ENCODE measurements around the gene CDKL2. TPM values are rescaled to one million over a fixed set of nuclear protein-coding genes. Genes with fewer than 3 reads are reported as not detected.
"Not testable (repeated sequence)": the region's sequence is repeated elsewhere in the genome, so short reads cannot be mapped to it uniquely, and the experiment has no call there.

The CDKL2 gene
- total RNA-seq, 1 donor from 2014 or later: not detected

DNA sequence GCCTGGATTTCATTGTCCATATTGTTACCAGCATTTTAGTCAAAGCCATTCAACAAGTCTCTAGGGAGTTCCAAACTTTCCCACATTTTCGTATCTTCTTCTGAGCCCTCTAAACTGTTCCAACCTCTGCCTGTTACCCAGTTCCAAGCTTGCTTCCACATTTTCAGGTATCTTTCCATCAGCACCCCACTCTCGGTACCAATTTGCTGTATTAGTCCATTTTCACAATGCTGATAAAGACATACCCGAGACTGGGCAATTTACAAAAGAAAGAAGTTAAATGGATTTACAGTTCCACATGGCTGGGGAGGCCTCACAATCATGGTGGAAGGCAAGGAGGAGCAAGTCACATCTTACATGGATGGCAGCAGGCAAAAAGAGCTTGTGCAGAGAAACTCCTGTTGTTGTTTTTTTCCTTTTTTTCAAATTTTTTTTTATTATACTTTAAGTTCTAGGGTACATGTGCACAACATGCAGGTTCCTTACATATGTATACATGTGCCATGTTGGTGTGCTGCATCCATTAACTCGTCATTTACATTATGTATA lies 96.9 kb downstream of the CDKL2 start:
- POLR2A ChIA-PET; ATAC-seq (ENCODE audit: low read depth); intact Hi-C loops (cut with micrococcal nuclease); H3K4me1 Mint-ChIP-seq; H3K27ac Mint-ChIP-seq; H3K27me3 Mint-ChIP-seq; CTCF ChIA-PET; DNase-seq; H3K4me3 Mint-ChIP-seq: not testable (repeated sequence)
- Mint-ChIP-seq H3K36me3 (ENCODE audit: low read depth) (peaks cover 48% of the 10 kb centered on the region), H3K9me3 (peaks cover 11% of the 10 kb centered on the region)

DNA sequence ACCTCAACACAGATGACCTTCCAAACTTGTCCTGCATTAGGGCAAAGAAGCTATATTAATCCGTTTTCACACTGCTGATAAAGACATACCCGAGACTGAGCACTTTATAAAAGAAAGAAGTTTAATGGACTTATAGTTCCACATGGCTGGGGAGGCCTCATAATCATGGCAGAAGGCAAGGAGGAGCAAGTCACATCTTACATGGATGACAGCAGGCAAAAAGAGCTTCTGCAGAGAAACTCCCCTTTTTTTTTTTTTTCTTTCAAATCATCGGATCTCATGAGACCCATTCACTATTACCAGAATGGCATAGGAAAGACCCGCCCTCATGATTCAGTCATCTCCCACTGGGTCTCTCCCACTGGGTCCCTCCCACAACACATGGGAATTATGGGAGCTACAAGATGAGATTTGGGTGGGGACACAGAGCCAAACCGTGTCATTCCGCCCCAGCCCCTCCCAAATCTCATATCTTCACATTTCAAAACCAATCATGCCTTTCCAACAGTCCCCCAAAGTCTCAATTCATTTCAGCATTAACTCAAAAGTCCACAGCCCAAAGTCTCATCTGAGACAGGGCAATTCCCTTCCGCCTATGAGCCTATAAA lies 98.7 kb downstream of the CDKL2 start:
- DNase-seq; H3K27ac Mint-ChIP-seq; H3K4me1 Mint-ChIP-seq; H3K27me3 Mint-ChIP-seq; H3K4me3 Mint-ChIP-seq; intact Hi-C loops (cut with micrococcal nuclease); ATAC-seq (ENCODE audit: low read depth); CTCF ChIA-PET: not testable (repeated sequence)
- Mint-ChIP-seq H3K36me3 (ENCODE audit: low read depth) (peaks cover 64% of the 10 kb centered on the region), H3K9me3 (peaks cover 11% of the 10 kb centered on the region)
- POLR2A ChIA-PET: interaction anchor here (0.6 kb wide), 1 partner anchor 138 kb away, joined by 3 read pairs; no protein-coding TSS in a partner anchor

DNA sequence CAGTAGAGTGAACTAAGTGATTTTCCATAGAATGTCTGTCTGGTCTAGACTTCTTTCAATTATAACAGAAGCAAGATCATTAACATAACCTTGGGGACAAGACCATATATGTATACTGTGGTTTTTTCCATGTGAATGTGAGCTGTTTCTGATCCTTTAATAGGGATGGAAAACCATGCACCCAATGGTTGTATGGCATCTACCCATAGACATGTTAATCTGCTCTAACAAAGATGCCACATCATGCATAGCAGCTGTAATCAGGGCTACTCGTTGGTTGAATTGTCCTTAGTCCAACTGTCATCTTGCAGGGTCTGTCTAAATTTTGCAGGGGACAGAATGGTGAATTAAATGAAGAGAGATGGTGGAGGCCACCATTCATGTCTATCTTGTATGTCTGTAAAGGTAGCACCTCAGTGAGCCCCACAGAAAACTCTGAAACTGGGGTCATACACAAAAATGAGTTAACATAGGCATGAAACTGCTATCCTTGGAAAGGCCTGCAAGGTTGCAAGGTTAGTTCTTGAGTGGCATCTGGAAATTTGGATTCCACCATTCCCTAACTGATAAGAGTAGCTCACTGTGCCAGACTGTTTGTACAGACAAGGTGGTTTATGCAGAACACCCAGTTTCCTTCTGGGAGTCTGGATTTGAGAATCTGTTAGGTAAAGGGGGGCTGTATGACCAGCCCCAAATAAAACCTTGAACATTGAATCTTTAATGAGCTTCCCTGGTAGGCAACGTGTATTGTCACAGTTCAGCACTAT lies 99.6 kb downstream of the CDKL2 start:
- H3K9me3 Mint-ChIP-seq: peaks cover 11% of the 10 kb centered on the region
- intact Hi-C loops (cut with micrococcal nuclease): no loop called here
- ChIA-PET CTCF (no interaction called here), POLR2A (interaction anchor here (0.6 kb wide), 1 partner anchor 139 kb away, joined by 3 read pairs; no protein-coding TSS in a partner anchor)
- no peak for DNase-seq
- ATAC-seq (ENCODE audit: low read depth): no peak
- peaks cover 69% of the 10 kb centered on the region for H3K36me3 Mint-ChIP-seq (ENCODE audit: low read depth)
- no peaks in the 10 kb centered on the region for H3K27me3 Mint-ChIP-seq
- TF ChIP-seq CTCF (IDR thresholded peaks at IDR 0.05): no peak
- no peak overlapping the region for H3K4me3 Mint-ChIP-seq
- H3K4me1 Mint-ChIP-seq: peaks cover 3% of the 10 kb centered on the region
- H3K27ac Mint-ChIP-seq: no peak overlapping the region

Other genes with a start within 250 kb of the CDKL2 start
- gene RCHY1, start 116.1 kb downstream of the CDKL2 start, total RNA-seq: 28.5 and 29.6 TPM in 2 replicates
- gene THAP6, start 116.1 kb downstream of the CDKL2 start, total RNA-seq: 17.4 and 24.6 TPM in 2 replicates
- gene ODAPH, start 74.5 kb downstream of the CDKL2 start, total RNA-seq: not detected in 2 replicates
- gene G3BP2, start 42.9 kb upstream of the CDKL2 start, total RNA-seq: 98.2 and 103 TPM in 2 replicates
- 41.3 and 41.7 TPM in 2 replicates for gene USO1, start 94.0 kb upstream of the CDKL2 start, total RNA-seq

Data from activated B cell treated with CpG ODN at 0.5 μM for 24 hours (primary cell).